NCI-H1048 (cell line): ENCODE measurements around the gene C1QTNF1.
"Not testable (repeated sequence)": the region's sequence is repeated elsewhere in the genome, so short reads cannot be mapped to it uniquely, and the experiment has no call there.

Experiments
- DNase-seq: peaks from one replicate; lab custom pipeline; 2025; lab: John Stamatoyannopoulos, UW

Gene C1QTNF1

GRCh38 chr17:79053251-79053925 is 29.4 kb downstream of the C1QTNF1 start:
- no peak for DNase-seq

GRCh38 chr17:79054200-79054960 is 30.4 kb downstream of the C1QTNF1 start:
- DNase-seq, result no peak

- no peak for DNase-seq
These were observed 31.2 kb downstream of the C1QTNF1 start for GRCh38 chr17:79055197-79055596.

GRCh38 chr17:79057737-79058385 is 33.9 kb downstream of the C1QTNF1 start:
- no peak for DNase-seq

- DNase-seq, result no peak
These were observed 38.7 kb downstream of the C1QTNF1 start for GRCh38 chr17:79062691-79063090.

- no peak for DNase-seq
These were observed 40.1 kb downstream of the C1QTNF1 start for GRCh38 chr17:79064026-79064425.

GRCh38 chr17:79065105-79065670 is 41.2 kb downstream of the C1QTNF1 start:
- no peak for DNase-seq

GRCh38 chr17:79066963-79067362 is 43.0 kb downstream of the C1QTNF1 start:
- DNase-seq, result no peak

GRCh38 chr17:79070266-79070880 is 46.4 kb downstream of the C1QTNF1 start:
- DNase-seq, result no peak

- DNase-seq, result no peak
These were observed 47.3 kb downstream of the C1QTNF1 start for GRCh38 chr17:79071161-79071740.

- no peak for DNase-seq
These were observed 48.6 kb downstream of the C1QTNF1 start for GRCh38 chr17:79072544-79072943.

- DNase-seq, result no peak
These were observed 49.2 kb downstream of the C1QTNF1 start for GRCh38 chr17:79073016-79073705.

GRCh38 chr17:79073706-79074088 is 49.7 kb downstream of the C1QTNF1 start:
- DNase-seq, result no peak

- DNase-seq, result not testable (repeated sequence)
These were observed 50.2 kb downstream of the C1QTNF1 start for GRCh38 chr17:79074121-79074648.

GRCh38 chr17:79074649-79075445 is 50.9 kb downstream of the C1QTNF1 start, which contains the start of gene ENGASE:
Gene ENGASE (plus strand): TSS chr17:79074824. CDS start chr17:79074945, 121 bp downstream.
- DNase-seq, result peak; percentile 90

- no peak for DNase-seq
These were observed 51.4 kb downstream of the C1QTNF1 start for GRCh38 chr17:79075446-79075750.

GRCh38 chr17:79075861-79076406 is 52.0 kb downstream of the C1QTNF1 start:
- no peak for DNase-seq

GRCh38 chr17:79077587-79077986 is 53.6 kb downstream of the C1QTNF1 start:
- no peak for DNase-seq

- DNase-seq, result no peak
These were observed 54.7 kb downstream of the C1QTNF1 start for GRCh38 chr17:79078476-79079190.
